ENCODE data around the gene NUDCD3.

The NUDCD3 gene

GRCh38 chr7:44396931-44397545 is 93.4 kb downstream of the NUDCD3 start:
- no peak for DNase-seq

GRCh38 chr7:44396496-44396895 is 94.0 kb downstream of the NUDCD3 start:
- DNase-seq: no peak

GRCh38 chr7:44395067-44395466 is 95.4 kb downstream of the NUDCD3 start:
- DNase-seq: no peak

GRCh38 chr7:44394636-44395035 is 95.8 kb downstream of the NUDCD3 start:
- no peak for DNase-seq

GRCh38 chr7:44394112-44394447 is 96.4 kb downstream of the NUDCD3 start:
- no peak for DNase-seq

GRCh38 chr7:44393238-44394111 is 97.0 kb downstream of the NUDCD3 start:
- no peak for DNase-seq

- DNase-seq: no peak
Observed at GRCh38 chr7:44392618-44393010, 97.8 kb downstream of the NUDCD3 start.

- no peak for DNase-seq
Observed at GRCh38 chr7:44391746-44392617, 98.5 kb downstream of the NUDCD3 start.

GRCh38 chr7:44391171-44391570 is 99.3 kb downstream of the NUDCD3 start:
- DNase-seq: no peak

GRCh38 chr7:44390701-44391100 is 99.8 kb downstream of the NUDCD3 start:
- DNase-seq: no peak

GRCh38 chr7:44388089-44388970 is 102.1 kb downstream of the NUDCD3 start:
- no peak for DNase-seq

- no peak for DNase-seq
Observed at GRCh38 chr7:44387389-44387788, 103.1 kb downstream of the NUDCD3 start.

- DNase-seq: no peak
Observed at GRCh38 chr7:44386139-44386913, 104.1 kb downstream of the NUDCD3 start.

GRCh38 chr7:44385434-44386138 is 104.9 kb downstream of the NUDCD3 start:
- DNase-seq: no peak

GRCh38 chr7:44384586-44385433 is 105.6 kb downstream of the NUDCD3 start:
- no peak for DNase-seq

- no peak for DNase-seq
Observed at GRCh38 chr7:44383566-44383965, 106.9 kb downstream of the NUDCD3 start.

GRCh38 chr7:44382459-44383265 is 107.8 kb downstream of the NUDCD3 start:
- no peak for DNase-seq

GRCh38 chr7:44381494-44382220 is 108.8 kb downstream of the NUDCD3 start:
- no peak for DNase-seq

Data from DMS 273 treated with DMSO at 0.1 percent for 48 hours (cell line).